Adipocyte (in vitro differentiated cells): ENCODE results near the gene ITGB2.
A peak's percentile ranks its signal among the peaks of the same experiment; 100 is the strongest.
"Not testable (repeated sequence)": the region's sequence is repeated elsewhere in the genome, so short reads cannot be mapped to it uniquely, and the experiment has no call there.

ENCODE experiments used
- DNase-seq: peaks from one replicate; pipeline ENCODE4 v3.0.0-alpha.2; 2015; ENCODE audit warnings: low read depth
- H3K27me3 ChIP-seq: replicated peaks from 2 replicates; pipeline ENCODE4 v1.7.0; 2013; ENCODE audit warnings: mild to moderate bottlenecking, low read length, moderate library complexity; ENCODE audit not compliant: control insufficient read depth, insufficient read depth
- H3K36me3 ChIP-seq: 2 replicates; pipeline ENCODE4 v1.7.0; 2013; ENCODE audit warnings: low read length, mild to moderate bottlenecking, moderate library complexity; ENCODE audit not compliant: control insufficient read depth, insufficient read depth, severe bottlenecking
- H3K4me1 ChIP-seq: 2 replicates; pipeline ENCODE4 v1.7.0; 2013; ENCODE audit warnings: mild to moderate bottlenecking, low read length, moderate library complexity; ENCODE audit not compliant: control insufficient read depth, insufficient read depth
- H3K4me3 ChIP-seq: 2 replicates; pipeline ENCODE4 v1.7.0; 2013; ENCODE audit warnings: mild to moderate bottlenecking, low read length, moderate library complexity
- H3K9ac ChIP-seq: 2 replicates; pipeline ENCODE4 v1.7.0; 2013; ENCODE audit warnings: mild to moderate bottlenecking, low read length, moderate library complexity
- H3K9me3 ChIP-seq: 2 replicates; pipeline ENCODE4 v1.7.0; 2013; ENCODE audit warnings: mild to moderate bottlenecking, low read length, moderate library complexity; ENCODE audit not compliant: control insufficient read depth

ITGB2 gene

DNA sequence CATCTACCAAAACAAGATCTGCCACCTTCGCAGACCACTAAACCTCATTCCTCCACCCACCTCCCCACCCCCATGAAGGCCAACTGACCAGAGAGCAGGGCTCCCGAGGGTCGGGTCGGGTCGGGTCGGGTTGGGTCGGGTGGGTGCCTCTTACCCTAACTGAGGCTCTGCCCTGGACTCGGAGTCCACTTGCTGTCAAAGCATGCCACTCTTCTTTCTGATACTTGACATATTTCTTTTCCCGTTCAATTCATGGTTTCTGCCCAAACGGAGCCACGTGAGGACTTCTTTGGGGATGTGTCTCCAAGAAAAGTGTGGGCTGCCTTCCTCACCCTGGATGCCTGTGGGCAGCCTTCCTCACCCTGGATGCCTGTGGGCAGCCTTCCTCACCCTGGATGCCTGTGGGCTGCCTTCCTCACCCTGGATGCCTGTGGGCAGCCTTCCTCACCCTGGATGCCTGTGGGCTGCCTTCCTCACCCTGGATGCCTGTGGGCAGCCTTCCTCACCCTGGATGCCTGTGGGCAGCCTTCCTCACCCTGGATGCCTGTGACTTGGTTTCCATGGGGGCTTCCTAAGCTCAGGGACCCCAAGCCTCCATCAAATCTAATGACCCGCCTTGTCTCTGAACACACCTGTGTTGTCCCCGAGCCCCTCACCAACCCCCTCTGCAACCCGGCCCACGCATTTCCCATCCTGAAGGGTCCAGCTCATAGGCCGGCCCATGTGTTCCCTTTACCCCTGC is 8.0 kb upstream of the ITGB2 start:
- peak; percentile 65 for DNase-seq
- not testable (repeated sequence) for H3K36me3 ChIP-seq, H3K4me3 ChIP-seq, H3K27me3 ChIP-seq, H3K9me3 ChIP-seq
- Histone ChIP-seq H3K9ac (peak overlapping the region; percentile 27), H3K4me1 (peaks cover 53% of the 10 kb centered on the region)

DNA sequence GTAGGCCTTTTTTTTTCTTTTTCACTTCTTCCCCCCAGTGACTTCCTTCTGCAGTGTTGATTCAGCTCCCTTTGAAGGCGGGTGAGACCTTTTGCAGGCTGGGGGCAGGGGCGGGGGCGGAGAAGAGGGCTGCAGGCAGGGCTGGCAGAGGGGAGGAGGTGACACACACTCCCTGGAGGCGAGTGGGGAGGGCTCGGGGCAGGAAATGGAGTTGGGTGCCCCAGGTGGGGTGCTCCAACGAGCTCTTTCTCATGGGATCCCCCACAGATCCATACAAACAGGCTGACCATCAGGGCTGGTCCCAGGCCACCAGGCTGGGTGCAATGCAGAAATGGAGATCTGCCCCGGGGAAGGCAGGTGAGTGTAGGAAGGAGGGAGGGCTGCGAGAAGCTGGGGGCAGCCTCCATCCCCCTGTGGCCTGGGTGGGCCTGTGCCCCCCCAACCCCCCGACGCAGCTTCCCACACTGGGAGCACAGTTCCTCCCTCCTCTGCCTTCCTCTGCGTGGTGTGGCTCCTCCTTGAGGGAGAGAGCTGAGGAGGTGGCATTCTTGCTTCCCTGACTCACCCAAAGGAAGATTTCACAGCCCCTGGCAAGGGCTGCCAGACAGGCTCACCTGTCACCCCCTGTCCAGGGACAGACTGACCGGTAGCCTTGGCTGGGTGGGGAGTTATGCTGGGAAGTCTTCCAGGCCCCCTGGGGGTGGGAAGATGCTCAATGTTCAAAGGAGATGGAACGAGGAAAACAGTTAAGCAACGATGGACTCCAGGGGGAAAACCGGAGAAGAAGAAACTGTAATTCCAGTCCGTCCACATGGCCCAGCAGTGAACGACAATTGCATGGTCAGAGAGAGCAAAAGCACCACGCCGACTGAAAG is 7.1 kb upstream of the ITGB2 start:
- Histone ChIP-seq H3K4me3 (no peak overlapping the region), H3K4me1 (peaks cover 53% of the 10 kb centered on the region)

DNA sequence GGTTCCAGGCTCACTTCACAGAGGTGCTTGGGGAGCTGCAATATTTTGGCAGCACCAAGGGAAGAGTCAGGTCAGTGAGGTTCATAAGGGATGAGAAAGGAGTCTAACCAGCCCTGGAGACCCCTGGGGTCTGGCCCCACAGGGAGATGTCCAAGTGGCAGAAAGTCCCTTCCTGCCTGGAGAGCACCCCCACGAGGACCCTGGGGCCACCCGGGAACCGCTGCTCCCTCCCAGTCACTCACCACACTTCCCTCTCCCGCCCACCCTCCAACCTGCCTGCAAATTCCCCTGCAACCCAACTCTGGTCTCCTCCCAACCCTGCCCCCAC is 6.5 kb upstream of the ITGB2 start:
- no peaks in the 10 kb centered on the region for H3K9me3 ChIP-seq
- no peak overlapping the region for H3K4me3 ChIP-seq
- no peaks in the 10 kb centered on the region for H3K36me3 ChIP-seq
- DNase-seq = no peak
- H3K27me3 ChIP-seq = no peaks in the 10 kb centered on the region
- peaks cover 53% of the 10 kb centered on the region for H3K4me1 ChIP-seq
- H3K9ac ChIP-seq = peak overlapping the region; percentile 37

More for the DNA sequence above, 7.1 kb upstream of the ITGB2 start:
- H3K9ac ChIP-seq = peak overlapping the region; percentile 27
- H3K9me3 ChIP-seq = no peaks in the 10 kb centered on the region
- H3K27me3 ChIP-seq = no peaks in the 10 kb centered on the region
- peak; percentile 65 for DNase-seq
- no peaks in the 10 kb centered on the region for H3K36me3 ChIP-seq

DNA sequence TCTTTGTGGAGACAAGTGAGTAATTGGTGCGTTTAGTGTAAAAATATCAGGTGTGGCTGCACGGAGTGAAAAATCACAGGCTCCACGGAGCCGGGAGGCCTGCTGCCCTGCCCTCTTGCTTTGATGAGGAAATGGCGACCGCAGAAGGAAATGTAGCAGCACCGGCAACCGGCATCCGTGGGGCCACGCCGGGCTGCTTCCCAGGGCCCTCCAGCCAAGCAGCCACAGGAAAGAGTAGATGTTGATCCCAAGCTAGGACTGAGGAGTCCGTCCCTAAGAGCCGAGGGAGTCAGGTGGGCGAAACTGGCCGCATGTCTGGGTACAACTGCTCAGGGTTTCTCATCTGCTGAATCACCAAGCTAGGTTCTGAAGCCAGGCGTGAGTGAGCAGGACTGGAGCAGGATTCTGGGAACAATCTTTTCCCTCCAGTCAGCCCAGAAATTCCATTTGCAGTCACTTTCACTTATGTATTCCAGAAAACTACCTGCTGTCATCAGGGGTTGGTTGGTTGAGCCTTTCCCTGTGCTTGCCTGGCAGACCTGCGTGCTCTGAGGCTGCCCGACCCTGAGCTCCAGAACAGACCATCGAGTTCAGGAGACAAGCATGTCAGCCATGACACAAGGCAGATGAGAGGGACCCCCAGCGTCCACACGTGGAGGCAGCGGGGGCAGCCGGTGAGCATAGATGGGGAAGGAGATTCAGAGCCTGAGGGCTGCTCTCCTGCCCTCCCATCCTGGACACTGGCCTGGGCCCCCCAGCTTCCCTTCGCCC is 5.8 kb upstream of the ITGB2 start:
- H3K4me1 ChIP-seq = peaks cover 50% of the 10 kb centered on the region
- no peaks in the 10 kb centered on the region for H3K9me3 ChIP-seq
- peak overlapping the region; percentile 37 for H3K9ac ChIP-seq
- no peak for DNase-seq
- H3K36me3 ChIP-seq = no peaks in the 10 kb centered on the region
- no peaks in the 10 kb centered on the region for H3K27me3 ChIP-seq
- no peak overlapping the region for H3K4me3 ChIP-seq

DNA sequence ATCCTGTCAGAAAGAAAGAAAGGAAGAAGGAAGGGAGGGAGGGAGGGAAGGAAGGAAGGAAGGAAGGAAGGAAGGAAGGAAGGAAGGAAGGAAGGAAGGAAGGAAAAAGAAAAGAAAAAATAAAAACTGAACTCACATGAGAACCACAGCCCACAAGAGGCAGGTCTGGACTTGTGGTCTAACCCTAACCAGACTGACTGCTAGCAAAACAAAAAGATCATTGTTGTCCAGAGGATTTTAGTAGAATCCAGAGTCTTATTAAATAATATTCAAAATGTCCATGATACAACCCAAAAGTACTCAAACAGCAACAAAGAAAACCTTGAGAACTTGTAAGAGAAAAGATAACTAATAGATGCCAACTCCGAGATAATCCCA is 4.7 kb upstream of the ITGB2 start:
- Histone ChIP-seq H3K27me3 (peaks cover 10% of the 10 kb centered on the region), H3K9me3 (no peaks in the 10 kb centered on the region), H3K9ac (peak overlapping the region; percentile 48), H3K36me3 (no peaks in the 10 kb centered on the region), H3K4me3 (no peak overlapping the region), H3K4me1 (peaks cover 40% of the 10 kb centered on the region)
- no peak for DNase-seq

DNA sequence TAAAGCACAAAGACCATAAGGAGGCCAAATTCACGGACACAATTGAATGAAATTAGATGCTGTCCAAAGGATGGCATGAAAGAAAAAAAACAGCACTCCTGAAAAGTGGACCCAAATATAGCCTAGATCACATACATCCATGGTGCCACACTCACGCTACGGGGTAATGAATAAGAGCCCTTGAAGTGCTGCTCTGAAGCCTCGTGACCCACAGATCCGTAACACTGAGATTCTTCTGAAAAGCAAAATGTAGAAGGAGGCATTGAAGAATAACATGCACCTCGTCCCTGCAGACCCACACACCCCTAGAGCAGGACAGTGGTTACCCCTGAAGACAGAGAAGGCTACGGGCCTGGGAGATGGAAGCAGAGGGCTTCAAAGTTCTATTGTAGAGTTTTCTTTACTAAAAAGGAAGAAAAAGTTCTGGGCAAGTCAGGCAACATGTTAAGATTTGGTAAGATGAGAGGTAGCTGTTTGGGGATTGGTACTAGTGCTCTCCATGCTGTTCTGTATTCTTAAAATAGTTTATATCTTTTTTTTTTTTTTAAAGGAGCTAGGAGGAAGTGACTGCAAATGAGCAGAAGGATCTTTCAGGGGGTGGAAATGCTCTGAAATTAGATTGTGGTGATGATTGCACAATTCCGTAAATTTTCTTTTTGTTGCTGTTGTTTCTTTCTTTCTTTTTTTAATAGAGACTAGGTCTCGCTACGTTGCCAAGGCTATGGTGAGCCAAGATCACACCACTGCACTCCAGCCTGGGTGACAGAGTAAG is 4.1 kb upstream of the ITGB2 start:
- Histone ChIP-seq H3K27me3 (peaks cover 16% of the 10 kb centered on the region), H3K36me3 (no peaks in the 10 kb centered on the region), H3K4me3 (no peak overlapping the region), H3K4me1 (peaks cover 40% of the 10 kb centered on the region), H3K9ac (peak overlapping the region; percentile 48), H3K9me3 (no peaks in the 10 kb centered on the region)
- DNase-seq = peak; percentile 71

DNA sequence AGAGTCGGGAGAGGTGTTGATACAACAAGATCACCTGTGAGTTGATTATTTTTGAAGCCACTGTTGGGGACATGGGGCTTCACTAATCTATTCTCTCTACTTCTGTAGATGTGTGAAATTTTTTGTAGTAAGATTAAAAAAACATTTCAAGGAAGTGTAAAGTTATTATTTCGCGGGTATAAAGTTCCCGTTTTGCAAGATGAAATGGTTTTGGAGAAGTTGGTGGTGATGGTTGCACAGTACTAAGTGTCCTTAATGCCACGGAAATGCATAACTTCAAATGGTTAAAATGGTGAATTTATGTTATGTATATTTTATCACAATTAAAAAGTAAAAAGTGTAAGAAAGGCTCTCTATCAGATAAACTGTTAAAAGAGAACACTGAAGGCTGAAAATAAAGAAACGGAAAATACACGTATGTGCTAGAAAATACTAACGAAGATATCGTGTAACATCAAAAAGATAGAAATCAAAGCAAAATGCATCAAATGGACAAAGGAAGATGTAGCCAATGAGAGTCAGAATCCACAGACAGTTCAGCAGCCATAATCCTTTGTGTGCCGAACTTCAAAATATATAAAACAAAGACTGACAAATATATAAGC is 2.9 kb upstream of the ITGB2 start:
- H3K36me3 ChIP-seq = no peaks in the 10 kb centered on the region
- H3K4me1 ChIP-seq = peaks cover 36% of the 10 kb centered on the region
- H3K9ac ChIP-seq = no peak overlapping the region
- DNase-seq = no peak
- no peaks in the 10 kb centered on the region for H3K9me3 ChIP-seq
- peaks cover 25% of the 10 kb centered on the region for H3K27me3 ChIP-seq
- no peak overlapping the region for H3K4me3 ChIP-seq

DNA sequence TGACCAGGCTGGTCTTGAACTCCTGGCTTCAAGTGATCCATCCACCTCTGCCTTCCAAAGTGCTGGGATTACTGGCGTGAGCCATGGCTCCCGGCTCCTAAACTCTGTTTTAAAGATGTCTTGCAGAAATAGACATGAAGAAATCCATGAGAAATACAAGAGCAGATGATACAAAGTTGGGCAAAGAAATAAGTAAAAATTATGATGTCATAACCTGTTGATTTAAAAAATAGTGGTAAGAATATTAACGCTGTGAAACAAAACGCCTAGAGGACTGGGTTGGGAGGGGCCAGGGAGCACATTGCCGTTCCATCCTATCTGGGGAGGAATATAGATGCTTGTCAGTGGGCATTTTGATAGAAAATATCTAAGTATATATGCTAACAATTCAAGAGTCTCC is 1.2 kb upstream of the ITGB2 start:
- no peak for DNase-seq
- peaks cover 41% of the 10 kb centered on the region for H3K27me3 ChIP-seq
- no peaks in the 10 kb centered on the region for H3K9me3 ChIP-seq
- H3K36me3 ChIP-seq = no peaks in the 10 kb centered on the region
- H3K4me3 ChIP-seq = no peak overlapping the region
- peaks cover 20% of the 10 kb centered on the region for H3K4me1 ChIP-seq
- H3K9ac ChIP-seq = no peak overlapping the region

DNA sequence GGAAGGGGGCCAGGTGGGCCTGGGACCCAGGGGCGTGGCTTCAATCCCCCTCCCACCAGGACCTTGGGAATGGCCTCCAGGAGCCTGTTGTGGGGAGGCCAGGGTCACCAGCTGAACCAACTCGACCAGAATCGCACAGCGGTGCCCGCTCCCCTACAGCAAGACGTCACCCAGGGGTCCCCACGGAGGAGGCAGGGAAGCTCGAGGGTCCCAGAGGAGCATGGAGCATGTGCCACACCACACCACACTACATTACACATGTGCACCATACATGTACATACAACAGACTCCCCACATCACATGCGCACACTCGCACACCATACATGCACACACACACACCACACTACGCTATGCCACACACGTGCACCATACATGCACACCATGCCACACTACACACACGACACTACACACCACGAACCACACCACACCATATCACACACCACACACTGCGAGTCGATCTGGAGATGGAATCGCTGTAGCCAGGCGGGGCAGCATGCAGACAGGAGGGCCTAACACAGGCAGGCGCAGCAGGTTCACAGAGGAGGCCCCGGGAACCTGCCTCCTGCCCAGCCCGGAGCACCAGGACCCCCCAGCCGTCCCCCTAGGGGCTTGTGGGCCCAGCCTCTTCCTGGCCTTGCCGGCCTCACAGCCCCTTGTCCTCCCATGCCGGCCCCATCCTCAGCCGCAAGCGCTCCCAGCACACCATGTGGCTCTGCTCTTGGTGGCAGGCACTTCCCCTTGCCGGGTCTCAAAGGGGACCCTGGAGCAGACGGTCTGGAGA is 596 bp downstream of the ITGB2 start:
- no peak overlapping the region for H3K4me3 ChIP-seq
- no peaks in the 10 kb centered on the region for H3K9me3 ChIP-seq
- H3K36me3 ChIP-seq = no peaks in the 10 kb centered on the region
- DNase-seq = no peak
- peaks cover 7% of the 10 kb centered on the region for H3K4me1 ChIP-seq
- peaks cover 43% of the 10 kb centered on the region for H3K27me3 ChIP-seq
- no peak overlapping the region for H3K9ac ChIP-seq
